ENCODE data around the gene PTK6.

GRCh38 chr20:63521602-63522001 is 15.6 kb downstream of the PTK6 start:
- TF ChIP-seq POLR2A (IDR thresholded peaks at IDR 0.05) (no peak), POLR2AphosphoS5 (IDR thresholded peaks at IDR 0.05) (no peak)
- TF ChIP-seq, protein P1, sequence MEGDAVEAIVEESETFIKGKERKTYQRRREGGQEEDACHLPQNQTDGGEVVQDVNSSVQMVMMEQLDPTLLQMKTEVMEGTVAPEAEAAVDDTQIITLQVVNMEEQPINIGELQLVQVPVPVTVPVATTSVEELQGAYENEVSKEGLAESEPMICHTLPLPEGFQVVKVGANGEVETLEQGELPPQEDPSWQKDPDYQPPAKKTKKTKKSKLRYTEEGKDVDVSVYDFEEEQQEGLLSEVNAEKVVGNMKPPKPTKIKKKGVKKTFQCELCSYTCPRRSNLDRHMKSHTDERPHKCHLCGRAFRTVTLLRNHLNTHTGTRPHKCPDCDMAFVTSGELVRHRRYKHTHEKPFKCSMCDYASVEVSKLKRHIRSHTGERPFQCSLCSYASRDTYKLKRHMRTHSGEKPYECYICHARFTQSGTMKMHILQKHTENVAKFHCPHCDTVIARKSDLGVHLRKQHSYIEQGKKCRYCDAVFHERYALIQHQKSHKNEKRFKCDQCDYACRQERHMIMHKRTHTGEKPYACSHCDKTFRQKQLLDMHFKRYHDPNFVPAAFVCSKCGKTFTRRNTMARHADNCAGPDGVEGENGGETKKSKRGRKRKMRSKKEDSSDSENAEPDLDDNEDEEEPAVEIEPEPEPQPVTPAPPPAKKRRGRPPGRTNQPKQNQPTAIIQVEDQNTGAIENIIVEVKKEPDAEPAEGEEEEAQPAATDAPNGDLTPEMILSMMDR (IDR thresholded peaks at IDR 0.05) = no peak

Measured in sigmoid colon (tissue), 4 donors.